Measurements from ENCODE around the gene ING3.
"Not testable (repeated sequence)": the region's sequence is repeated elsewhere in the genome, so short reads cannot be mapped to it uniquely, and the experiment has no call there.

ING3 gene

DNA sequence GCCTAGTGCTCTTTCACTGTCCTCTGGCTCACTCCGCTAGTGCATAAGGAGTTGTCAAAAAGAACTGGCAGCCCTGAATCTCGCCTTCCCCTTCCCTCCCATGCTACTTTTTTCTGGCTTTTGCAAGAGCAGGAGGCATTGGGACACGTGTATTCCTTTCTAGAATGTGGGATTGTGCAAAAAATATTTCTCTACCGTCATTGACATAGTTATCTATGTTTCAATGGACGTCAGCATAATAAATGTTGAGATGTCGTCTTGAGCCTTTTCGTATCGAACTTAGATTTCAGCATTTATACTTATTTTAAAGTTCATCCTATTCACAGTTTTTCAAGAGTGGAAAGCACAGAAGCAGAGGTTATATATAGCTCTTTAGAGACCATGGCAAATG lies 727 bp downstream of the ING3 start:
- no peak for DNase-seq (ENCODE audit: low spot score)

DNA sequence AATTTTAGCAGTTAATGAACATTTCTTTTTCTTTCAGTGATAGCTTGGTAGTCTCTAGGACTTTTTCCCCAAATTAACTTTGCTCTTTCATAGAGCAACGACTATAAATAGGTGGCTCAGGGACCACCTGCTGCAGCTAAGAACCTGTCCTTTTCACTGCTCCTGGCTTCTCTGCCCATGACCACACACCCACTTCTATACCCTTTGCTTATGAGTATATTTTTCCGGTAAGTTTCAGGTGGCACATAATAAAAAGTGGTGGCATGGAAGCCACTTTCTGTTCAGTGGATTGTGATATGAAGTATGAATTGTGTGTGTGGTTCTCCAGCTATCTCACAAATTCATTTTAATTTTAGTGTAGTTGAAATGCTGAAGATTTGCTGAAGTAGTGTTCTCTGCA lies 1.2 kb downstream of the ING3 start:
- peak; percentile 7 for DNase-seq (ENCODE audit: low spot score)

DNA sequence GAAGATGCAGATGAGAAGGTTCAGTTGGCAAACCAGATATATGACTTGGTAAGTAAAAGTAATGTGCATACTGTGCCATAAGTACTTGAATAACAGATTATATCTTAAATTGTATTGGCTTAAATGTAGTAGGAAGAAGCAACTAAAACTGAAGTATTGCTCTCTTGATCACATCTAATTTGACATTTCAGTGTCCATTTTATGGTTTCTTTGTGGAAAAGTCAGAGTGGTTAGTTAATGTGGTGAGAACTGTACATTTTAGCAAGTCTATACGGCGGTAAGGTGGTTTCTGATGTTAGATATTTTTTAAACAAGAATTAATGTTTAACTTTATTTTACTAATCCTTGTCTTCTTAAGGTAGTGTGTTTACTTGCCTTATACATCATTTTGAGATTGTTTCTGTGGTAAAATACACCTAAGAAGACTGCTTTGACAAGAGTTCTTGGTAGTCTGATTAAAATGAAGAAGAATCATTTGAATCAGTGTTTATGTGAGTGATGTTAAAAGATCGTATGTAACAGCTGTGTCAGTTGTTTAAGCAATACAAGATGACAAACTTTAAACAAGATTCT lies 5.1 kb downstream of the ING3 start:
- no peak for DNase-seq (ENCODE audit: low spot score)

DNA sequence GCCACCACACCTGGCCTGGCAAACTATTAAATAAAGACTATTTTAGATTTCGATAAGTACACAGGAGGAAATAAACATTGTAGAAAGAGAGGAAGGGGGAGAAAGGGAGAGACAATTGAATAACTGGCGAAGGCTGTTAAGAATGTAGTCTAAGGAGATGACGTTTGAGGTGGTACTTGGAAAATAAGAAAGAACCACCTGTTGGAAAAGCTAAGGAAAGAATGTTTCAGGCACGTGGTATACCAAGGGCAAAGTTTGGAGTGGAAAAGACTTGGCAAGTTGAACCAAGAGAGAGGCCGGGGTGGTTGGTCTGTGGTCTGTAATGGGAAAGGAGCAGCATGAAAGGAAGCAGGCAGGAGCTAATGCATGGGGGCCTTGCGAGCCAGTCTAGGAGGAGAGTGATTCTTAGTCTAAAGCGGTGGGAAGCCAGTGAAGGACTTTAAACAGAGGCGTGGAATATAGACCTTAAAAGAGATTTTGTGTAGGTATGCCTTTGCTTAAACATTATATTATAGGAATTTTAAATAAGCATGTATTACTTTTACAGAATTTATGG lies 9.4 kb downstream of the ING3 start:
- DNase-seq (ENCODE audit: low spot score): no peak

DNA sequence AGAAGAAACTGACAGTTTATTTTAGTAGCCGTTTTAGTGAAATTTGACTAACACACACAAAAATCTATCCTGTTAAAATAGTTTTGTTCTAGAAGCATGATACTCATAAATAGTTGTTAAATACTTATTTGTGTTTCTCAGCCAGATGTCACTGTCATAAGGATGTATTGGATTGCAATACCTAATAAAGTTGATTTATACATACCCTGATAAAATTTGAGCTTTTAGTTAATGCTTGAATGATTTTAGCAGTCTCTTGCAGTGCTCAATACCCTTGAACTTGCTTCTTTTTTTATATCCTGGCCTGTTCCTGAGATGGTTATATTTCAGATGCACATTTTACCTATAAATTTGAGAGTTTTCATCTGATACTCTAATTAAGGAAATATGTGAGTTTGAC lies 10.1 kb downstream of the ING3 start:
- no peak for DNase-seq (ENCODE audit: low spot score)

DNA sequence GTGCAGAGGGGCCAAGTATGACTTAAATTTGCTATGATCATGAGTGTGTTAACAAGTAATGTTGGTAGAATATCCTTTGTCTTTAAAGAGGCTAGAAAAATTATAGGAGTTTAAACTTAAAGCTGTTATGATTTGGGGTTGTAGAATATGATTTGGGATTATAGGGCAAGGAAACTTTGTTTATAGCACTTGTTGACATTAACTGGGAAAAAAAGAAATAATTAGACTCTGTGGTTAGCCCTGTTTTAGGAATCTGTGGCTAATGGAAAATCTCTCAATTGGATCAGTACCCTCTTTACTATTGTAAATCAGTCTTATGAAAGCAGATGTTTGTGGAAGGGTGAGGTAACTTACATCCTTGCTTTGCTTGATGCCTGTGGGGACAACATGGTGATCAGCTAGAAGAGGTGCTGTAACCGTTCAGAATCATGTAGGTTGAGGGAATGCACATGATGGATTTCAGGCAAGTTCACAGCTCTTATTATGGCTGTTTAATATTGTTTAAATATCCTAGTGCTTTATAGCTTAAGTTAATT lies 11.1 kb downstream of the ING3 start:
- no peak for DNase-seq (ENCODE audit: low spot score)

DNA sequence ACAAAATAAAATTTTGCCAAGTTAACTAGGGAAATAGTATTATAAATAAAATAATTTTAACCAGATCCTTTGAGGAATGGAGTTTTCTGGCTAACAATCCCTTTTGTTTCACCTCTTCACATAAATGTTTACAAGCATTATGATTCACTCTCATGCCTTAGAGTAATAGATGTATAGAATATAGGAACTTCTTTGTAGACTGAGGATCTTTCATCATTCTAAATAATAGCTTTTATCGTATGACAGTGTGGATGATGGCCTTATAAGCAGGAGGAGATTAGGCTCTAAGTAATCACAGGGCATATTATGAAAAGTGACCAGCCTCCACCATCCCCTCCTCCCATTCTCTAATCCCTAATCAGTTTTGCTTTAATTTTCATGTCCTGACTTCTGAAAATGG lies 13.5 kb downstream of the ING3 start:
- no peak for DNase-seq (ENCODE audit: low spot score)

DNA sequence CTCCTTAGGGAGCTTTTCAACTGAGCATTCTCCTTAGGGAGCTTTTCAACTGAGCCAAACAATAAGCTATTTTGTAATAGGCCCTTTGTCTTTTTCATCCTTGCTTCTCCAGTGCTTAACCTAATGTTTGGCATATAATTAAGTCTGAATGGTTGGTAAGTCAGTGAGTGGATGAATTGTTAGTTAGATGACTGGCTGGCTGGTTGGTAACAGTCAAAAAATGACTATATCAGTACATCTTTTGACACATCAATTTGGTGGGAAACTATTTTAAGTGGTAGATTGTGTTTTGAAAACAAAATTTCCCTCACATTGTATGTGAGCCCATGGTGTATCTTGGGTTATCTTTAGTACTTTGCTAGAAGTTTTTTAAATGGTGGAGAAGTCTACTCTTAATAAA lies 16.4 kb downstream of the ING3 start:
- no peak for DNase-seq (ENCODE audit: low spot score)

DNA sequence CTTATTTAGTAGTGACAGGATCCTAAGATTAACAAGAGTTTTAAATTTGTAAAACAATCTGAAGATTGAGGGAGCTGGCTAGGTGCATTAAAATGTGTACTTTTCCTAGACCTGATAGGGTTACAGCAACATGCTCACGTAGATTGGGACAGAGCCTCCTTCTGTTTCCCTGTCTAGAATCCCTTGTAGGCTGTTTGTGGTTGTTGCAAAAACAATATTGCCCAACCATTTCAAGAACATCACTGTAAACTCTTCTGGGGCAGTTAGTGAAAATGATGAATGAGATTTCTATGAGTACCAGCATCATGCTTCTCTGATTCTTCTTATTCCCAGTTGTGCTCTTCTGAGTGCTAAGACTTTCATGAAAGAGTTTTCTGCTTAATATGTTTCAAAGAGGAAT lies 23.3 kb downstream of the ING3 start:
- DNase-seq (ENCODE audit: low spot score): no peak

DNA sequence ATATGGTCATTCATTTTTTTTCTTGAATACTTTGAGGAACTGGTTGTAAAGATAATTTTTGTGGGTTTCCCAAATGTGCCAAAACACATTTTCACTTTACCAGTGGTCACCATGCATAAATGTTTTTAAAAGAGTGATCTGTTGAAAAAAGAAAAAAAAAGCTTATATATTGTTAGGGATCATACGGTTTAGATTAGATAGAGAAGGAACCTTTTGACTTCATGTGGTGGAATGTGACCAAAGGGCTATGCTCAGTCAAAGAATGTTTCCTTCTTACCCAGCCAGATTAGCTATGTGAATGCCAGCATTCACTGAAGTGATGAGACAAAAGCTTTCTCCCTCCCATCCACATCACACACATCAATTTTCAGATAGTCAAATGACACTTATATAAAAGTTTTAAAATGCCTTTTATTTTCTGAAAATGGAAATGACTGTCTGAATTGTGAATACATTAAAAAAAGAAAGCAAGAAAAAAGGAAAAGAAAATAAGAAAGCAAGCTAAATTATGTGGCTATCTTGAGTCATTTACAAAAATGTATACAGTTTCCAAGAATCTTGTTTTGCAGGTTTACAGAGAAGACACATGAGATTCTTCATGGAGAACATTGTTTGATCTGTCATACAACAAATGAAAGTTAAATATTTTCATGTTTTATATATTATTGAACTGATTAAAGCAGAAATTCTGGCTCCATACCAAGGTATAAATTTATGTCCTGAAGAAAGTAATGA lies 29.4 kb downstream of the ING3 start:
- DNase-seq (ENCODE audit: low spot score): no peak

DNA sequence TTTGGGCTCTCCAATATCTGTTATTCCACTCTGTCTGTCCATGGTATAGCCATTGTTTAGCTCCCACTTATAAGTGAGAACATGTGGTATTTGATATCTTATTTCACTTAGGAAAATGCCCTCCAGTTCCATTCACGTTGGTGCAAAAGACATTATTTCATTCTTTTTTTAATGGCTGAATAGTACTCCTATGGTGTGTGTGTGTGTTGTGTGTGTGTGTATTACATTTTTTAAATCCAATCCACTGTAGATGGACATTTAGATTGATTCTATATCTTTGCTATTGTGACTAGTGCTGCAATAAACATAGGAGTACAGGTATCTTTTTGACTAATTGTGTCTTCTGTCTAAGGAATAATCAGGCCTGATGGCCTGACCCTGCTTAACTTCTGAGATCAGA lies 30.5 kb downstream of the ING3 start:
- DNase-seq (ENCODE audit: low spot score): no peak

DNA sequence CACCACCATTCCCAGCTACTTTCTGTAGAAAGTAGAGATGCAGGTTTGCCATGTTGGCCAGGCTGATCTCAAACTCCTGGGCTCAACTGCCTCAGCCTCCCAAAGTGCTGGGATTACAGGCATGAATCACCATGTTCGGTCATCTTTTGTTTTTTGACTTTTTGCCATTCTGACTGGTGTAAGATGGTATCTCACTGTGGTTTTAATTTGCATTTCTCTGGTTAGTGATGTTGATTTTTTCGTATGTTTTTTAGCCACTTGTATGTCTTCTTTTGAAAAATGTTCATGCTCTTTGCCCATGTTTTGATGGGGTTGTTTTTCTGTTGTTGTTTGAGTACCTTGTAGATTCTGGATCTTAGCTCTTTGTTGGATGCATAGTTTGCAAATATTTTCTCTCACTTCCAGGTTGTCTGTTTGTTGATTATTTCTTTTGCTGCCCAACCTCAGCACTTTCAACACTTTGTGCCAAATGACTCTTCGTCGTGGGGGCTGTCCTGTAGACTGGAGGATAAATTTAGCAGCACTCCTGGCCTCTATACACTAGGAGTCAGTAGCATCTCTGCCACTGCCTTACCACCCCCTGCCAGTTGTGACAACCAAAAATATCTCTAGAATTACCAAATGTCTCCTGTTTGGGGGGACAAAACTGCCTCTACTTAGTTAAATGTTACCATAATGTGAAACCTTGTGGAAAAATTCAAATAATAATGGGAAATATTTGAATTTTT lies 31.5 kb downstream of the ING3 start:
- no peak for DNase-seq (ENCODE audit: low spot score)

DNA sequence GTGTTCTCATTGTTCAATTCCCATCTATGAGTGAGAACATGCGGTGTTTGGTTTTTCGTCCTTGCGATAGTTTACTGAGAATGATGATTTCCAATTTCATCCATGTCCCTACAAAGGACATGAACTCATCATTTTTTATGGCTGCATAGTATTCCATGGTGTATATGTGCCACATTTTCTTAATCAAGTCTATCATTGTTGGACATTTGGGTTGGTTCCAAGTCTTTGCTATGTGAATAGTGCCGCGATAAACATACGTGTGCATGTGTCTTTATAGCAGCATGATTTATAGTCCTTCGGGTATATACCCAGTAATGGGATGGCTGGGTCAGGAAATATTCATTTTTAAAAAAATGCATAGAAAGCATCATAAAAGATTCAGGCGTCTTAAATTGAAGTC lies 33.0 kb downstream of the ING3 start:
- not testable (repeated sequence) for DNase-seq (ENCODE audit: low spot score)

DNA sequence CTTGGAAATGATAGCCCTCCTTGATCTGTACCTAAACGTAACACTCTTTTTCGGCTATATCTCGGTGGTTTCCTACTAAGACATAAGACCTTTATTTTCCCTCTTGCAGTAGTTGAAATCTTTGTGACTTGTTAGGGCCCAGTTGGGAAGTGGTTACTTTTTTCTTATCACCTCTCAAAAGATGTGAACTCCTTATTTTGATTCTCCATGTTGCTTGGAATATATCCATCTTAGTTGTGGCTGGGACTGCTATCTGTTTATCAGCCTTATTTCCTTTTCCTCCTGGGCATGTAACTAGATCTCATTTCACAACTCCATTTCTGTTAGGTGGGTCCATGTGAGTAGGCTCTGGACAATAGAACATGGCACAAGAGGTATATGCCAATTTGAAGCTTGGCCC lies 33.8 kb downstream of the ING3 start:
- no peak for DNase-seq (ENCODE audit: low spot score)

DNA sequence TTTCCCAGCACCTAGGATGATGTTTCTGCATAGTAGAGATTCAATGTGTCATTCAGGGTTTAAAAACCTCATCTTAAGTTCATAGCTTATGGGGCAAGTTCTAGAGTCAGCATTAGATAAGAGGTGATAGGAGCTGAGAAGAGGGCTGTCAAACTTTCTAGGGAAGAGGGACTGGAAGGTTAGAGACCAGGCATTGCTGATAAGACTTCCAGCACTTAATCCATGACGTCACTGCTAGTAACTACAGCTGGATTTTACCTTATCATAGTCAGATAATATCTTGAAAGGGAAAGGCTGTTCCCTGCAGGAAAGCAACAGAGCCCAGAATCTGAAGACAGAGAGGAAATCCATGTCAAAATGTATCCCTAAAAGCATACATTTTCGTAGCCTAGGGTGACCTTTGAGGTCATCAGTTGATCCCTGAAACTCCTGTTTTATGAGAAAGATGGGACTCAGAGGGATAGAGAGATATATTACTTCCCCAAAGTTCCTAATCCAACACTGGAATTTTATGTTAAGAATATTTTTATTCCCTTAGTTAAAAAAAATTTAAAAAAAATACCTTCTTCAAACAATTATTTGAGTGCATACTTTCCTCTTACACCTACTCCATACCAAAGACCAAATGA lies 34.7 kb downstream of the ING3 start:
- DNase-seq (ENCODE audit: low spot score): no peak

DNA sequence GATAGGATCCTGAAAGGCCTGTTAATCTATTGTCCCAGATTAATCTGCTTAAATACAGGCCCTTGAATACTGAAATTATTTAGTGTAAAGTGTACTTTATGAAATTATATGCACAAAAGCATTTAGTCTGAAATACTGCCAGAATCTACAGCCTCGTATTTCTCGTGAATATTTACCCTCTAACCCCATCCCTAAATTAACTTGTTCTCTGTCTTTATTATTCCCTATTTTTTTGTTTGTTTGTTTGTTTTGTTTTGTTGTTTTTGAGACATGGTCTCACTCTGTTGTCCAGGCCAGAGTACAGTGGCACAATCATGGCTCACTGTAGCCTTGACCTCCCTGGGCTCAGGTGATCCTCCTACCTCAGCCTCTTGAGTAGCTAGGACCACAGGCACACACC lies 35.3 kb downstream of the ING3 start:
- no peak for DNase-seq (ENCODE audit: low spot score)

DNA sequence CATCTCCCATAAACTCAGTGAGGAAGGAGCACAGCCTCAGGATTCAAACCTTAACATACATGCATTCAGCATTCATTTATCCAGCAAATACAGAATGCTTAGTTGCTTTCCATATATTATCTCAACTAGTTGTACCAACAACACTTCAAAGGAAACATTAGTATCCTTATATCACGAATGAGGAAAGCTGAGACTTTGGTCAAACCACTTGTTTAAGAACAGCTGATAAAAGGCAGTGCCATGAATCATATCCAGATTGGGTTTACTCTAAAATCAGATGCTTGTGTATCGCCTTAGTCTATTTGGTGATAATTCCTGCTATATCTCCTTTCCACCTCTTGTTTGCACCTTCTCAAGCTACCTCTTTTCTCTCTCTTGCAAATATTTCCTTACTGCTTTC lies 36.1 kb downstream of the ING3 start:
- no peak for DNase-seq (ENCODE audit: low spot score)

DNA sequence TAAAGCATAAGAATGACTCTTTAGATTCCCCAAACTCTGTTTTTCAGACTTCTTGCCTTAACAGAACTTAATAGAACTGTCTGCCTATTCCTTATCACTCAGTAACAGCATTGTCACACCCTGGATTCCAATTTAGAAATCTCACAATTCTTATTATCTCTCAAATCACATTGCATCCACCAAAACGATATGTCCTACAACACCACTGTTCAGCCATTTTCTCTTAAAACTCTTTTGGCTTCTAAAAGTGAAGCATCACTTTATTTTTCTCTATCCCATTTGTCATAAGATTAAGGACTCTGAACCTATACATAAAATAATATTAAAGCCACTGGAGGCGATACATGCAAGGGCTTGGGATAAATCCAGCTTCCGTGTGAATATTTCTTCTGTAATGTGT lies 36.7 kb downstream of the ING3 start:
- peak; percentile 29 for DNase-seq (ENCODE audit: low spot score)

DNA sequence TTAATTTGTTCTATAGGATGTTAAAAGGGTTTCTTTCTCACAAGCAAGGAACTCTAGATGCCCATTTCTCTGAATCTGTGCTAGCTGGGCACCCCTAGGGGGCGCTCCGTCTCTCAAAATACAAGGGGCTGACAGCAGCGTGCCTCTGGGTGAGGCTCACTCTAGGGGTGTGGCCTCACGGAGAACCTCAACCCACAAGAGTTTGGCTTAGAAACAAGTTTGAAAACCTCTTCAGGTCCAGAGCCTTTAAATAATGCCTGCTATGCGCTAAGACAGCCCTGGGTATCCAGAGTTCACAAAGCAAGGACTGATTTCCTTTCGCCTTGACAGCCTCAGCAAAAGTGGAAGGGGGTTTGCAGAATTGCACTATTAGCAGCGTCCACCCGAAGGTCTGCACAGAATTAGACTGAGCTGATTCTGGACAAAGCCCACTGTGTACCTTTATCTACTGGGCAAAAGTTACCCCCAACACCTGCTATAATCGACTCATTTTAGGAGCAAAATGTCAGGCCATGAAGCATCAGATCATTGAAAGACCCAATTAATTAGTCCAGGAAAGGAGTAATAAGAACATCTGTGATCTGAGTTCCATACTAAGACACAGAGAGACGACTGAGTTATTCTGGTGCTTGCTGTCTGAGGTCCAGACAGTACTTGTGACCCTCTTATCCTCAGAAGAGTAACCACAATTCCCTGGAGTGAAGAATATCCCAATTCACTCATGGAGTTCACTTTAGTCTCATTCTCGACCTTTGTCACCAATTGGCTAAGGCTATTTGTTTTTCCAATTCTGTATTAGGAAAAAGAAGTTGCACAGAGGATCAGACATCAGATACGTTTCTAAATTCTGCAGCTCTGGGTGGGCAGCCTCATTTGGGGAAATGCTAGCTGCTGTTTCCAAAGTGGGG lies 37.4 kb downstream of the ING3 start:
- peak; percentile 93 for DNase-seq (ENCODE audit: low spot score)

DNA sequence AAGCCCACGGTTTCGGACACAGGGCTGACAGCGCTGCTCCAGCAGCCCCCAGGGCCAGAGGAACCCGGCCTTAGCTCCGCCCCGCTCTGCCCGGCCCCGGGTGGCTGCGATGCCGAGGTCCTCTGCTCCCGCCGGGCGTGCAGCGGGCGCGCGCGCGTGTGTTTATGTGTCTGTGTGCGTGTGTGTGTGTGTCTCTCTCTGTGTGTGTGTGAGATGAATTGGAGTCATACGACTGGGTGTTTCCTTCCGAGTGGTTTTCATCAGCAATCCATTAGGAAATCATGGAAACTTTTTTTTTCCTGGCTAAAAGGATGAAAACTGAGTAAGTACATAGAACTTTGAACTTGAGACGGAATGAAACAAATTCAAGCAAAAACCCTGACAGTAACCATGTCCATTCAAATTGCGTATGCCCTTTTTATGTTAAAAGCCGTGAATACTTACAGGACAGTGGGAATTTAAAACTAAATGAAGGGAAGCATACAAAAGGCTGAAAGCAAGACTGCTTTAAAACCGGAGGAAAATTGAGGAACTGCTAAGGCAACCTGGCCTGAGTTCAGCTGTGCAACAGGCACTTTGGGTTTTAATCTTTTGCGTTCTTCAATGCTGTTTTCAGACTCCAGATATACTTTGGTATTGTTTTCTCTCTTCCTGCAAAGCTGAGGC lies 38.1 kb downstream of the ING3 start, which contains the start of gene CPED1:
TSS of gene CPED1 (plus strand) at position 121 of the 666 bp plus-strand sequence. CDS start 911 bp downstream, outside the sequence.
- peak; percentile 49 for DNase-seq (ENCODE audit: low spot score)

Data from hematopoietic multipotent progenitor cell treated with erythropoietin and hydrocortisone succinate and interleukin-3 and kit ligand, for 15 days (in vitro differentiated cells).